Measurements from ENCODE around the gene ASXL1. TPM values are rescaled to one million over a fixed set of nuclear protein-coding genes. Genes with fewer than 3 reads are reported as not detected.

ASXL1 gene
- total and polyA plus RNA-seq, 9 of the 15 experiments (the other 6 are each of a cell fraction or from before 2014, with no cell fraction given): 6.5 to 65.3 (median 32.3) TPM

- TF ChIP-seq BRCA1 (IDR thresholded peaks at IDR 0.05) (no peak), BRCA1 (CRISPR knock-in tag; IDR thresholded peaks at IDR 0.05) (no peak), ZBTB11 (CRISPR knock-in tag; IDR thresholded peaks at IDR 0.05) (no peak), MAFK (IDR thresholded peaks at IDR 0.05; ENCODE audit: low read length) (0 out of 2 replicates have a peak, but pooled peaks have one; percentile 14), ELF2 (CRISPR knock-in tag; IDR thresholded peaks at IDR 0.05) (no peak), HDAC3 (IDR thresholded peaks at IDR 0.05; ENCODE audit: borderline replicate concordance, partially characterized antibody) (no peak), TFE3 (CRISPR knock-in tag; IDR thresholded peaks at IDR 0.05) (no peak), PTRF (tag; IDR thresholded peaks at IDR 0.05) (no peak), RAD21 (CRISPR knock-in tag; conservative IDR thresholded peaks at IDR 0.05 in 1 of 2, IDR thresholded peaks at IDR 0.05 in 1 of 2) (peak; percentile 36 to 63; a peak in 3 of 4 replicates), SRF (CRISPR knock-in tag; IDR thresholded peaks at IDR 0.05) (no peak), XRCC5 (IDR thresholded peaks at IDR 0.05; ENCODE audit: low read depth, low read length) (0 out of 2 replicates have a peak, but pooled peaks have one; percentile 73), FOXK2 (conservative IDR thresholded peaks at IDR 0.05 in 1 of 2, IDR thresholded peaks at IDR 0.05 in 1 of 2; ENCODE audit: low read depth in 2 of 2) (peak; percentile 83 to 89), MCM2 (IDR thresholded peaks at IDR 0.05; ENCODE audit: low read depth) (no peak), CBFA2T2 (conservative IDR thresholded peaks at IDR 0.05) (no peak), KDM5B (IDR thresholded peaks at IDR 0.05; ENCODE audit: insufficient replicate concordance, low read depth, low read length) (no peak)
- TF ChIP-seq, protein P1, sequence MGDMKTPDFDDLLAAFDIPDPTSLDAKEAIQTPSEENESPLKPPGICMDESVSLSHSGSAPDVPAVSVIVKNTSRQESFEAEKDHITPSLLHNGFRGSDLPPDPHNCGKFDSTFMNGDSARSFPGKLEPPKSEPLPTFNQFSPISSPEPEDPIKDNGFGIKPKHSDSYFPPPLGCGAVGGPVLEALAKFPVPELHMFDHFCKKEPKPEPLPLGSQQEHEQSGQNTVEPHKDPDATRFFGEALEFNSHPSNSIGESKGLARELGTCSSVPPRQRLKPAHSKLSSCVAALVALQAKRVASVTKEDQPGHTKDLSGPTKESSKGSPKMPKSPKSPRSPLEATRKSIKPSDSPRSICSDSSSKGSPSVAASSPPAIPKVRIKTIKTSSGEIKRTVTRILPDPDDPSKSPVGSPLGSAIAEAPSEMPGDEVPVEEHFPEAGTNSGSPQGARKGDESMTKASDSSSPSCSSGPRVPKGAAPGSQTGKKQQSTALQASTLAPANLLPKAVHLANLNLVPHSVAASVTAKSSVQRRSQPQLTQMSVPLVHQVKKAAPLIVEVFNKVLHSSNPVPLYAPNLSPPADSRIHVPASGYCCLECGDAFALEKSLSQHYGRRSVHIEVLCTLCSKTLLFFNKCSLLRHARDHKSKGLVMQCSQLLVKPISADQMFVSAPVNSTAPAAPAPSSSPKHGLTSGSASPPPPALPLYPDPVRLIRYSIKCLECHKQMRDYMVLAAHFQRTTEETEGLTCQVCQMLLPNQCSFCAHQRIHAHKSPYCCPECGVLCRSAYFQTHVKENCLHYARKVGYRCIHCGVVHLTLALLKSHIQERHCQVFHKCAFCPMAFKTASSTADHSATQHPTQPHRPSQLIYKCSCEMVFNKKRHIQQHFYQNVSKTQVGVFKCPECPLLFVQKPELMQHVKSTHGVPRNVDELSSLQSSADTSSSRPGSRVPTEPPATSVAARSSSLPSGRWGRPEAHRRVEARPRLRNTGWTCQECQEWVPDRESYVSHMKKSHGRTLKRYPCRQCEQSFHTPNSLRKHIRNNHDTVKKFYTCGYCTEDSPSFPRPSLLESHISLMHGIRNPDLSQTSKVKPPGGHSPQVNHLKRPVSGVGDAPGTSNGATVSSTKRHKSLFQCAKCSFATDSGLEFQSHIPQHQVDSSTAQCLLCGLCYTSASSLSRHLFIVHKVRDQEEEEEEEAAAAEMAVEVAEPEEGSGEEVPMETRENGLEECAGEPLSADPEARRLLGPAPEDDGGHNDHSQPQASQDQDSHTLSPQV (IDR thresholded peaks at IDR 0.05): no peak
Measured at GRCh38 chr20:32484958-32485769, 127.0 kb downstream of the ASXL1 start (continued).
